T1000 (cell line): ENCODE measurements around the gene BTG2.
A peak's percentile ranks its signal among the peaks of the same experiment; 100 is the strongest.
"Not testable (repeated sequence)": the region's sequence is repeated elsewhere in the genome, so short reads cannot be mapped to it uniquely, and the experiment has no call there.

Source experiments
- DNase-seq: peaks from one replicate; lab custom pipeline; 2025; ENCODE audit warnings: mixed read lengths; lab: John Stamatoyannopoulos, UW

Gene BTG2, protein sequence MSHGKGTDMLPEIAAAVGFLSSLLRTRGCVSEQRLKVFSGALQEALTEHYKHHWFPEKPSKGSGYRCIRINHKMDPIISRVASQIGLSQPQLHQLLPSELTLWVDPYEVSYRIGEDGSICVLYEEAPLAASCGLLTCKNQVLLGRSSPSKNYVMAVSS

DNA sequence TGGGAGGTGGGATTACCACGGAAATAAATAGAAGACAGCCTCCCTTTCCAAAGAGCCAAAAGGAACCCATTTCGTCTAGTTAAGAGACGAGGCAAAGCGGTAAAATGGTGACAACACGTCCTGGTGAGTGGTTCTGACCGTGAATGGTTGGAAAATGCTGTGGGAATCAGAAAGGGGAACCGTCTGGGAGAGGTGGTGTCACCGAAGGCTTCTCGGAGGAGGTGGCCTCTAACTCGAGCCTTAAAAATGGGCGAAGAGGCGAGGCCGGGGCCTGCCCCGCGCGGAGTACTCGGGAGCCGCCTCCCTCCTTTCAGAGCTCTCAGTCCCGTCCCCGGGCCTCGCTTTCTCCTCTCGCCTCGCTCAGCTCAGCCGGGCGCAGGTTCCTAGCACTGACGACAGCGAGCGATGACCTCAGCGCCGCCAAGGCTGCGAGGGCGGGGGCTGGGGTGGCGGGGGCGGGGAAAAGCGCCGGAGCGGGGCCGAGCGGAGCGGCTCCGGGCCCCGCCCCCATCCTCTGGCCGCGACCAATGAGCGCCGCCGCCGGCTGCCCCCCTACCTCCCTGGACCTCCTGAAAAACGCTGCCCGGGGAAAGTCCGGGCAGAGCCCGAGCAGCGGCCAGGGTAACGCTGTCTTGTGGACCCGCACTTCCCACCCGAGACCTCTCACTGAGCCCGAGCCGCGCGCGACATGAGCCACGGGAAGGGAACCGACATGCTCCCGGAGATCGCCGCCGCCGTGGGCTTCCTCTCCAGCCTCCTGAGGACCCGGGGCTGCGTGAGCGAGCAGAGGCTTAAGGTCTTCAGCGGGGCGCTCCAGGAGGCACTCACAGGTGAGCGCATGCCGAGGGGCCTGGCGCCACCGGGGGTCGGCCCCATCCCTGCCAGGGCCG, at the start of gene BTG2:
Gene BTG2 (plus strand): TSS at position 601 of the 890 bp plus-strand sequence. CDS start 88 bp downstream, at position 689.
- peak; percentile 57 for DNase-seq

DNA sequence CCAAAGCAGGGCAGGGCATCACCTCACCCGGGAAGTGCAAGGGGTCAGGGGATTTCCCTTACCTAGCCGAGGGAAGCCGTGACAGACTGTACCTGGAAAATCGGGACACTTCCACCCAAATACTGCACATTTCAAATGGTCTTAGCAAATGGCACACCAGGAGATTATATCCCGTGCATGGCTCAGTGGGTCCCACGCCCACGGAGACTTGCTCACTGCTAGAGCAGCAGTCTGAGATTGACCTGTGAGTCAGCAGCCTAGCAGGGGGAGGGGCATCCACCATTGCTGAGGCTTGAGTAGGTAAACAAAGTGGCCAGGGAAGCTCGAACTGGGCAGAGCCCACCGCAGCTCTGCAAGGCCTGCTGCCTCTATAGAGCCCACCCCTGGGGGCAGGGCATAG, 48.7 kb upstream of the BTG2 start:
- not testable (repeated sequence) for DNase-seq

DNA sequence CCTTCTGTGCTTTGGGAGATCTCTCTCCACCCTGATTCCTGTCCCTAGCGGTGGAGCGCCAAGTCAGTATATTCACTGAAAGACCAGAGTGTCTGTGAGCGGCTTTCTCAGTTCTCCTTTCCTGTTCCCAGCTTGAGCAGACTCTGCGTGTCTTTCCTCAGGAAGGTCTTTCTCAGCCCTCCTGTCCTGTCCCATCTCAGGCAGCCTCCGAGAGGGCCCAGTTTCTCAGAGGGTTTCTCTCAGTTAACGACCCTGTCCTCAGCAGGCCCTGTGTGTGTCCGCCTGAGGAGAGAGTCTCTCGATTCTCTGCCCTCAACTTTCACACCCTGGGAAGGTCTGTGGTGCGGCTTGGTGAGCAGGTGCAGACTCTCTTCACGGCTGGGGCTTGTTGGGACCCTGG, 41.8 kb upstream of the BTG2 start:
- no peak for DNase-seq

DNA sequence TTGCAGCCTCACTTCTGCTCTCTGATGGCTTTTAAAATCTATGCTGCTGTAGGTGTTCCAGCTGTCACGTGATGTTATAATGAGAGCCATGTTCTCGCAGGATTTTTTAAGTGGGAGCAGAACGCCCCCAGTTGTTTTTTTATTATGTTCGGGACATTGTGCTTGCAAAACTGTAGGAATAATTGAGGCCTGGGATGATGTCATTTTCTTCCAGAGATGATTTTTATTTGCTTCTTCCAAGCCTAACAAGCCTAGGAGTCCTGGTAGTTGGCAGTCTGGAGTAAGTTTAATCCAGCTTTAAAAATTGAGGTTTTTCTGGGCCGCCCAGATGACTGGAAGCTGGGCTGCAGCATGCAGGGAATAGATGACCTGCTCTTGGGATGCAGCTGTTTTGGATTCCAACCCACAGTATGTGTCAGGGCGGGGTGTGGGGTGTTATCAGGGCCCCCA, 41.2 kb upstream of the BTG2 start:
- DNase-seq, result no peak

DNA sequence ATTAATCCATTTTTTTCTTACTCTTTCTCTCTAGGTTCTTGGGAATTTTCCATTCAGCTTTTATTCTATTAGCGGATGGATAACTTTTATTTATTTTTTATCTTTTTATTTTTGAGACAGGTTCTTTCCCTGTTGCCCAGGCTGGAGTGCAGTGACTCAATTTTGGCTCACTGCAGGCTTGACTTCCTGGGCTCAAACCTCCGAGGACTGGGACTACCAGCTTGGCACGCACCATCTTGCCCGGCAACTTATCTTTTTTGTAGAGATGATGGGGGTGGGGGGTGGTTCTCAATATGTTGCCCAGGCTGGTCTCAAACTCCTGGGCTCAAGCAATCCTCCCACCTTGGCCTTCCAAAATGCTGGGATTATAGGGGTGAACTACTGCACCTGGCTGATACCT, 39.8 kb upstream of the BTG2 start:
- no peak for DNase-seq

DNA sequence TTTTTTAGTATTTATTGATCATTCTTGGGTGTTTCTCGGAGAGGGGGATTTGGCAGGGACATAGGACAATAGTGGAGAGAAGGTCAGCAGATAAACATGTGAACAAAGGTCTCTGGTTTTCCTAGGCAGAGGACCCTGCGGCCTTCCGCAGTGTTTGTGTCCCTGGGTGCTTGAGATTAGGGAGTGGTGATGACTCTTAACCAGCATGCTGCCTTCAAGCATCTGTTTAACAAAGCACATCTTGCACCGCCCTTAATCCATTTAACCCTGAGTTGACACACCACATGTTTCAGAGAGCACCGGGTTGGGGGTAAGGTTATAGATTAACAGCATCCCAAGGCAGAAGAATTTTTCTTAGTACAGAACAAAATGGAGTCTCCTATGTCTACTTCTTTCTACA, 39.2 kb upstream of the BTG2 start:
- not testable (repeated sequence) for DNase-seq

DNA sequence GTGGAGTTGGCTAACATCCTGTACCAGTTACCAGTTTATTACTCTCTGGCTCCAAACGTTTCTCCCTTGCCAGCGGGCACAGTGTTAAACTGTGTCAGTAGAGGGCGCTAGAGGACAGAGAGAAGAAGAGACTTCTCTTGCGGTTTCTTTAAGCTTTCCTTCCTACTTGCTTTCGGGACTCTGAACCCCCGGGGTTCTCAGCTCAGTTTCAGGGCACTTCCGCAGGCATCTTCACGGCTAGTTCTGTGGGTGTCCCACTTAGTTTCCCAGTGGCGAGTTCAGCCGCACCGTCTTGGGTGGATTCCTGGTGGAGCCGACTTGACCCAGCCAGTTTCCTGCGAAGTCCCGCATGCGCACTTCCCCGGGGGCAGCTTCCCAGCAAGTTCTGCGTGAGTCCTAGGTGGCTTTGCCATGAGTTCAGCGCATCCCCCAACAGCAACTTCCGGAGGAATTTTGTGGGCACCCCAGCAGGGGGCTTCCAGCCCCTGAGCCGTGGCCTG, 37.9 kb upstream of the BTG2 start:
- peak; percentile 77 for DNase-seq

DNA sequence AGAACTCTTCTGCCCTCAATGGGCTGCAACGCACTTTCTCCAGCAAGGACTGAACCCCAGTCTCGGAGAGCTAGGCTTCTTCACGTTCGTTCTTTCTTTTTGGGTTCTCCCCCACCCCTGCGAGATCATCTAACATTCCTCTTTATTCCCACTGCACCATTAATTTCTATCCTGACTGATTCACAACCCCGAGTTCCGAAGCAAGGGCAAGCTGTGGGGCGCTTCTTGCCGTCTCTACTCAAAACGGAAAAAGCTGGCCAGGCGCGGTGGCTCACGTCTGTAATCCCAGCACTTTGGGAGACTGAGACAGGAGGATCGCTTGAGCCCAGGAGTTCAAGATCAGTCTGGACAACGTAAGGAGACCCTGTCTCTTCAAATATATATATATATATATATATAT, 37.4 kb upstream of the BTG2 start:
- DNase-seq, result no peak

DNA sequence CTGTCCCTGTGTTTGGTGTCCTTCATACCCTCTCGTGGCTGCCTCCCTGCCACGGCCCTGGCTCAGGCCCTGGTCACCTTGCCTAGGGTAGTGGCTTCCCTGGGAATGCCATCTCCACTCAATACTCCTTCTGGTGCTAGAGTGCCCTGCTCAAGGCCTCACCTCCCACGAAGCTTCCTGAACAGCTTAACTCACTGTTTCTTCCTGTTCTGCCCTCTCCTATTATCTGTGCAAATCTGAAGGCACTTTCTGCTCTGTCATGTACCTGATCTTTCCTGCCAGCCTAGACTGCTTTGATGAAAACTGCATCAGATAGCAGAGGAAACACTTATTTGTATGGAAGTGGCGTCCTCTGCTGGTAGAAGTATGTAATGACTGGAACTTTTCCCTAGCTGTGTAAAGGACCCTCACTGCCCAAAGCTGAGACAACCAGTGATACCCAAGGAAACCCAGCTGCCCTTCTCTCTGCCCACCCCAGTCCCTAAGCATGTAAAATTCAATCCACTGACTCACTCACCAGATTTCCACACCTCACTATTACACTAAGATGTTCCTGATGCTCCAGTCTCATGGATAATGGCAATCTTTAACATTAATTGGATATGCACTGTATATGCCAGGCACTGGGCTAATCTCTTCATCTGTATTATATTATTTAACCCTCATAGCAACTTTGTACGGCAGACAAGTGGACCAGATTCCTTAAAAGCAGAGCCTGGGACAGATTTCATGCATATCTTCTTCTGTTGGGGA, 36.2 kb upstream of the BTG2 start:
- DNase-seq, result peak; percentile 25

DNA sequence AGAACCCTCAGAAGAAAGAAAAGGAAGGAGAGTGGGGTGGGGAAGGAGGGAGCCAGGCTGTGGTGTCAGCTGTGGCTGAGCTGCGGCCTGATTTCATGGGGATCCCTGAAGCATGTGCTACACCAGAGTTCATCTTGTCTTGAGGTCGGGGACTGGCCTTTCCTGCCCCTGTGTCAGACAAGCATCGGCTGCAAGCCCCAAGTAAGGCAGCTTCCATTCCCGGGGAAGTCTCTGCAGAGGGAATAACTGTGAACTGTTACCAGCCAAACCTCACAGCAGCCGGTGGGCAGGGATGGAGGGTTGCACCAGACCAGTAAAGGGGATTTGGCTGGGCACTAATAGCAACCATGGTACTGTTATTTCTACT, 35.7 kb upstream of the BTG2 start:
- DNase-seq, result no peak

DNA sequence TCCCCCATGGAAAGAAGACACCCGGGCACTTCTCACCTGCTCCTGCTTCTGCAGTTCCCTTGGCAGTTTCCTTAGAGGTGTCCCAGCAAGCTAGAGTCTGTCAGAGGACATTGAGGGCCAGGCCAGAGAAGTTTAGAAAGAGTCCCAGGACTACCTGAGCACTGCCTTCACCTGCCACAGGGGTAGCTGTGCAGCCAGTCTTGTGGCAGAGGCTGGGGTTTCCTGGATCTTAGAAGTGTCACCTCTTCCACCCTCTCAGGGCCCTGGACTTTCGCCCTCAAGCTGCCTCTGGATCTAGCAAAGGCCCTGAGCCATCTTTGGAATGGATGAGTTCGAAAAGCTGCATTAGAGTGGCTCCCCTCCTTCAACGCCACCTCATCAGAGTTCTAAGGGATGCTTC, 34.9 kb upstream of the BTG2 start:
- no peak for DNase-seq

DNA sequence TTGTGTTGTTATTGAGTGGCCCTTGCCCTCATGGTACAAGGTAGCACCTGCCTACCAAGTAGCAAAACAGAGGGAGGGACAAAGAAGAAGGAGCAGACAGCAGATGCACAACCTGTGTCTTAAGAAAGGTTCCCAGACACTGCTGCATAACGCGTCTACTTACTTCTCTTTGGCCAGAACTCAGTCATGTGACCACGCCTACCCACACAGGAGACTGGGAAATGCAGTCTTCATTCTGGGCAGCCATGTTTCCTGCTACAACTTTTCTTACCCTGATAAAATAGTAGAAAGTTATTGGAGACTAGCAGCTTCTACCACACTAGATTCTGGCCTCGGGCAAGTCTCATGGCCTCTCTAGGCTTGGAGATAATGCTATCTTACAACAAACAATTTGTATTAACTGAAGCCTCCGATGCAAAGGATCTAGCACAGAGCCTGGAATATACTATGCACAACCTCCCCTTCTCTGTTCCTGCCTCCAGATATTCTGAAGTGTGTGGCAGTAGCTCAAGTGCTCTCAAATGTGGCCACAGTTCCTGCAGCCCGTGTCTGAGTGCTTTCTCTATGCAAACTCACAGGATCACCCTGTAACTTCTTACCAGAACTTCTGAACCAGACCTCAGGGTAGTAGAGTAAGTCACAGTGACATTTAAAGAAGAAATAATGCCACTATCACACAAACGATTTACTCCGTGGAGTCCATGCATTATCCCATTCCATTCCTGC, 34.1 kb upstream of the BTG2 start:
- no peak for DNase-seq

DNA sequence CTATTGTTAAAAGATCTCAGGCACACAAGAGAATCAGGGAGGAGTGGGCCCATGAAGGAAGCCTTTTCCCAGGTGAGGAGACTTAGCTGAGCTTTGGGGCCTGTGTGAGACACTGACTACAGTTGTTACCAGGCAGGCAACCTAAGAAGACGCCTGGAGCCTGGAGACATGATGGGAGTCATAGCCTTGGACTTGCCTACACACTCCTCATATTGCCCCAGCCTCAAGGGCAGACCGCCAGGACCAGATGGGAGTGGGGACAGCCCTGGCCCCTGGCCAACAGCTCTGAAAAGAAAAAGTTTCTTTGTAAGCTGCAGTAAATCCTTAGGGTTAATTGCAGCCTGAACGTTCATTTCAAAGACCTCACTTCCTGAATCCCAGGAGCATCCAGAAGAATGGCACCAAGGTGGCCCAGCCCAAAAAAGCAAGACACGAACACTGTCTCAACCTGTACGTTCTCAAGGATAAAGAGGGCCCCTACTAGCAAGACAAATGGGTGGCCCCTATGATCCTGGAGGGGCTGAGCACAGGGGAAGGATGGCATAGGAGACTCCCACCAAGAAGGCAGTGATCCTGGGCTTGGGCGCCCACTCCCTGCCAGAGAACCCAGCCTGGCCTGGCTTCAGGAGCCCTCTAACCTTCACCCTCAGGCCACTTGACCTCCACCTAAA, 33.2 kb upstream of the BTG2 start:
- DNase-seq, result no peak

DNA sequence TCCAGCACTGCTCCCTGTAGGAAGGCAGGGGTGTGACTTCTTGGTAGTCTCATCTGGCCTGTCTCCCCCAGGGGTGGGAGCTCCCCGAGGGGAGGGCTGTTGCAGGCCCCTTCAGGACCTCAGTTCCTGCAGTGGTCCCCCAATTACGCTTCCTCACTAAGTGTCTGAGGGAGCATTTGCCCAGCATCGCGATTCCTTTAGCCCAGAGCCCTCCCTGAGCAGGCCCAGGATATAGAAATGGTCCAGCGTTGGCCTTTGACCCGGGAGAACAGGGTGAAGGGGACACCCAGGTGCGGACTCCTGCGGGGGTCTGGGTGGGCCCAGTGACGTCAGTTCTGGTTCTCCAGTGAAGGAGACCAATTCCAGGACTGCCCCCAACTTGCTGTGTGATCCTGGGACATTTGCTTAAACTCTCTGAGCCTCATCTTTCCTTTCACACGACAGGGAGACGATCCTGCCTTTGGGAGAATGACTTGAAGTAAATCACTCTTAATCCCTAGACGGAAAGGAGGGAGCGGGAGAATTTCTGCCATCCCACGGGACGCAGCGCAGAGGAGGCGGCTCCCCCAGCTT, 32.6 kb upstream of the BTG2 start:
- DNase-seq, result no peak

DNA sequence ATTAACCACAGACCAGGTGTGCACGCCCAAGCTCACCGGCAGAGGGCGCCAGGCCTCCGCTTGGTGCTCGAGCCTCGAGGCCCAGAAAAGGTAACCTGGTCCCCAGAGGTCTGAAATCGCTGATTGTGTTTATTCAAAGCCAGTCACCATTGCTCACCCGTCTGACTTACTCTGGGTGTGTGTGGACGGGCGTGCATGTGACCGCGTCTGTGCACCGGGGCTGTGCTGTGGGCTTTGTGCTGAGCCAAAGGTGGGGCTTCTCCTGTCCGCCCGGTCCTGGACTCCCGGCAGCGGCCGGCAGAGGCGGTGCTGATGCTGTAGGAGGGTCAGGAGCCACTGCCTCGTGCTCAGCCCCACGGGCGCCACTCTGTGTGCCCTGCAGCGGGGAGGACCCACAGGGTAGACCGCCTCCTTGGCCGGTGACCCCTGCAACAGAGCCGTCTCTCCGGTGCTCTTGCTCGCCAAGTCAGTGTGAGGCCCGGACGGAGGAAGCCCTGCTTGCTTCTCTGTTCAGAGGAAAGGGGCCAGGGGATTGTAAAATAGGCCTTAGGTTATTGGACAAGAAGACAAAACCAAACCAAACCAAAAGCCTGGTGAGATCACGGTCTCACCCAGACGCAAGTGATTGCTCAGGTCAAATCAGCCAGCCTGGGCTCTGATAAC, 32.0 kb upstream of the BTG2 start:
- peak; percentile 18 for DNase-seq

DNA sequence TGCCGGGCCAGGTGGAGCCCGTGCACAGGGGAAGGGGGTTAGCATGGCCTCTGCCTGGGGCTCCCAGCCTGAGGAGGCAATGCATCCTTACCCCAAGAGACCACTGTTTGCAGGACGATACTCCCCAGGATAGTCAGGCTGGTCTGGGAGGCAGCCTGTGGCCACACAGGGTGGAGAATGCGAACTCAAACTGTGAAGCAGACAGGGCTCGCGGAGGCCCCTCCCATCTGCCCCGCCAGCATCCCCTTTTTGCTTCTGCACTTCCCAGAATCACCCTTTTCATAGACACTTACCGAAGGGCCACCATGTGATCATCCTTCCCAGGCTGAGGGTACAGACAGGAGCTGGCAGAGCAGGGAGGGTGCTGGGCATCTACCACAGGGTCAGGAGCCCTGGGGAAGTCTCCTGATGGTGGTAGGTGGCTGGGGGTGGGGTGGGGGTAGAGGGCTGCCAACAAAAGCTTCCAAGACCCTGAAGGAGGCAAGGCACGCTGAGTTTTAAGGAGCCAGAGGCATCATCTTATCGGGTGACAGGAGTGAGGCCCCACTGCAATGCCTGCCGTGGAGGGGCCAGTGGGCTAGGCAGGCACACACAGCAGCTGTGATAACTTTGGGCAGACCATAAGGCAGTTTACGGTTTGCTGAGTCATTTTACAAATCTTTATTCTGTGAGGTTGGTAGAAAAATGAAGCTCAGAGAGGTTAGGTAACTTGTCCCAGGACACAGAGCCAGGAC, 31.3 kb upstream of the BTG2 start:
- DNase-seq, result no peak

DNA sequence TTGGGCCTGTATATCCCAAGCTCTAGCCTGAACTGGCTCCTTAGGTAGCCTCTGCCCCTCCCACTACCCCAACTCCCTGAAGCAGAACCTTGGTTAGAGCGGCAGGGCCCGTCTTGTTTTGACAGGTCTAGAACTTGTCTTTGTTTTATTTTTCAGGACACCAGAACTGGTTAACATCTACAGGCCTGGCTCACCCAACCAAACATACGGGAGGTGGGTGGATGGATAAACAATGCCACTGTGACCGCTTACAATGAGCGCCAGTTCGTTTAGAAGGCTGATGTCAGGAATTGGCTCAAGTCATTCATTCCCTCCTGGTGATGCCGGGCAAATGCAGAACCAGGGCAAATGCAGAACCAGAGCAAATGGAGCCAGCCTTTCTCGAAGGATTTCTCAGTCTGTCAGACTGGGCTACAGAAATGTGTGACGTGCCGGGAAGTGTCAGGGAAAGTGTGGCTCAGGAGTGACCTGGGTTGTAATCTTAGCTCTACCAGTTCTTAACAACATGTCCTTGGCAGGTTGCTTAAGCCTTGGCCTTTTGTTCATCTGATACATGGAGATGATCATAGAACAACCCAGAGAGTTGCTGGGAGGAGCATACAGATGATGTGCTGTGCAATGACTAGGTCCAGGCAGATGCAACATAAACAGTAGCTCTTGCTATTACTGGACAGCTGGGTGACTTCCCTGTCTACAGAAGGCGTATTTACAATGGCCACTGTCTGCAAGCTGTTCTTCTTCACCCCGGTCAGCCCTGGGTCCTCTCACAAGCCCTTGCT, 30.5 kb upstream of the BTG2 start:
- DNase-seq, result no peak

DNA sequence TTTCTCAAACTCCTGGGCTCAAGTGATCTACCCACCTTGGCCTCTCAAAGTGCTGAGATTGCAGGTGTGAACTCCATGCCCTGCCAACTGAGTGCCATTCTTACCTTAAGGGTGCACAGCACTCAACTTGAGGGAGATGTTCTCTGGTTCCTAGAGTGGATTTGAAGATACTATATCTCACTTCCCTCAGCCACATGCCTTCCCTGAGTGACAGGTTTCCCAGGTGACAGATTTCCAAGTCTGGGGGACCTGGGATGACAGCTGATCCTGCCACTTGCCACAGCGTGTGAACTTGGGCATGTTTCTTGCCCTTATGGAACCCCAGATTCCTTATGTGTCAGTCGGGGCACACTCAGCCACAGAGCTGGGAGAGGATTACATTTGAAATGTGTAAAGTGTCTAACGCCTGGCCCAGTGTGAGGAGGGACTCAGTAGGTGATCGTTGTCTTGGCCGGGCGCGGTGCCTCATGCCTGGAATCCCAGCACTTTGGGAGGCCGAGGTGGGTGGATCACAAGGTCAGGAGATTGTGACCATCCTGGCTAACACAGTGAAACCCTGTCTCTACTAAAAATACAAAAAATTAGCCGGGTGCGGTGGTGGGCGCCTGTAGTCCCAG, 29.6 kb upstream of the BTG2 start:
- no peak for DNase-seq

DNA sequence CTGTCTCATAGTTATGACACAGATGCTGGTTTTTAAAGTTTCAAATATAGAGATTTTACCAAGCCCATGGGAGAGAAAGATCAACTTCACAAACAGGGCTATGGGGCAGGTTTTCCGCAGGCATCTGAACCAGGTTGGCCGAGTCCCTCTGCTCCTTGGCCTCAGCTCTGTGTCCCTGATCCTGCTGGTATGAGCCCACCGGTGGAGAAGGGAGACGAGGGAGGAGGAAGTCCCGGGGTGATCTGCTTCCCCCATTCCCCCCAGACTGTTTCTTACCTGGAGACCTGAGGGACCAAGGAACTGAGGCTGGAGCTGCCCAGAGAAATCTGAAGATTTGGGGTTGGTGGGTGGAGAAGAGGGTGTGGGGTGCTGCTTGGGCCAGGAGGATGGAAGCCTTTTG, 28.9 kb upstream of the BTG2 start:
- DNase-seq, result no peak
